ENCODE data around the gene HSPA12A. TPM values are rescaled to one million over a fixed set of nuclear protein-coding genes. Genes with fewer than 3 reads are reported as not detected.

The HSPA12A gene
- total RNA-seq (2016; rRNA removed; fragmentation: Illumina TruSeq; extraction: Trizol), result 12.9 and 13.6 TPM in 2 replicates
- total RNA-seq (2016; cell fraction: cytosol; rRNA removed; fragmentation: Illumina TruSeq; extraction: Trizol; ENCODE audit: low read depth), result 1.2 and 1.6 TPM in 2 replicates
- total RNA-seq (2016; cell fraction: insoluble cytoplasmic fraction; rRNA removed; fragmentation: Illumina TruSeq; extraction: Trizol), result 11.4 and 13.0 TPM in 2 replicates
- 6.0 and 6.8 TPM in 2 replicates for total RNA-seq (2016; cell fraction: membrane; rRNA removed; fragmentation: Illumina TruSeq; extraction: Trizol)
- 20.1 and 20.8 TPM in 2 replicates for total RNA-seq (2016; cell fraction: nucleus; rRNA removed; fragmentation: Illumina TruSeq; extraction: Trizol)
- polyA plus RNA-seq (2011; rRNA removed), result 6.2 and 6.4 TPM in 2 replicates
- 3.1 and 3.5 TPM in 2 replicates for polyA plus RNA-seq (2011; cell fraction: cytosol; rRNA removed)
- 17.5 and 19.4 TPM in 2 replicates for polyA plus RNA-seq (2011; cell fraction: nucleus; rRNA removed)
- polyA plus RNA-seq (2012), result 4.4 and 5.0 TPM in 2 replicates
- polyA plus RNA-seq (2016; cell fraction: cytosol; fragmentation: Illumina TruSeq; extraction: Trizol; ENCODE audit: low read depth), result 0.99 and 1.1 TPM in 2 replicates
- polyA plus RNA-seq (2016; cell fraction: insoluble cytoplasmic fraction; fragmentation: Illumina TruSeq; extraction: Trizol; ENCODE audit: low read depth), result 9.9 and 11.3 TPM in 2 replicates
- polyA plus RNA-seq (2016; cell fraction: membrane; fragmentation: Illumina TruSeq; extraction: Trizol; ENCODE audit: low read depth), result 2.7 and 2.9 TPM in 2 replicates
- 37.7 and 40.5 TPM in 2 replicates for polyA plus RNA-seq (2016; cell fraction: nucleus; fragmentation: Illumina TruSeq; extraction: Trizol; ENCODE audit: insufficient read depth, low read depth)
- polyA minus RNA-seq (2011; rRNA and poly(A)+ RNA removed; ENCODE audit: low replicate concordance), result 0.91 and 21.7 TPM in 2 replicates
- 4.5 and 5.4 TPM in 2 replicates for polyA minus RNA-seq (2011; cell fraction: cytosol; rRNA and poly(A)+ RNA removed)
- 15.3 and 19.7 TPM in 2 replicates for polyA minus RNA-seq (2011; cell fraction: nucleus; rRNA and poly(A)+ RNA removed)
- percentile 43 among the genes with signal in this experiment for Bru-seq, nascent RNA
- percentile 48 among the genes with signal in this experiment for BruChase-seq, experiment 1, labeled RNA remaining after a 6-hour chase
- BruChase-seq, experiment 2, labeled RNA remaining after a 2-hour chase, result percentile 50 among the genes with signal in this experiment
- long read RNA-seq, experiment 1, partial matches to known transcripts, result 1 of 3 reads
- long read RNA-seq, experiment 1, other reads (novel, unspliced or antisense), result 2 of 3 reads
- long read RNA-seq, experiment 2, full-length matches to known transcripts, result 1 of 22 reads
- long read RNA-seq, experiment 2, partial matches to known transcripts, result 2 of 22 reads
- long read RNA-seq, experiment 2, other reads (novel, unspliced or antisense), result 19 of 22 reads

- Histone ChIP-seq H3K36me3 (replicated peaks in 1 of 2; ENCODE audit: control insufficient read depth in 1 of 2, insufficient read depth in 2 of 2, low read length in 2 of 2) (no peaks in the 10 kb centered on the region), H3K4me3 (replicated peaks in 1 of 3; ENCODE audit: insufficient read depth in 1 of 3, low read depth in 2 of 3, low read length in 3 of 3) (peak within 1 kb of the TSS; percentile 71 to 80 (median 74)), H2AFZ (ENCODE audit: low read length) (no peak within 1 kb of the TSS), H4K20me1 (ENCODE audit: insufficient read depth, low read length) (0 out of 2 replicates have a peak, but pooled peaks cover 3% of the 10 kb centered on the region), H3K79me2 (ENCODE audit: insufficient read depth, low read length) (peaks cover 8% of the 10 kb centered on the region), H3K27ac (ENCODE audit: extremely low read length, insufficient read depth, low read length) (peak within 1 kb of the TSS; percentile 44), H3K4me1 (ENCODE audit: insufficient read depth, low read length) (peaks cover 49% of the 10 kb centered on the region), H3K4me2 (ENCODE audit: low read depth, low read length) (peak within 1 kb of the TSS; percentile 89), H3K9me3 (ENCODE audit: low read length) (no peaks in the 10 kb centered on the region), H3K9ac (ENCODE audit: insufficient read depth, low read depth, low read length) (peak within 1 kb of the TSS; percentile 70), H3K27me3 (ENCODE audit: control insufficient read depth in 1 of 2, insufficient read depth in 2 of 2, low read length in 2 of 2) (peaks cover 0 to 23% of the 10 kb centered on the region in 2 experiments; a peak in 3 of 5 replicates)
- ATAC-seq (peak; percentile 89), FAIRE-seq (no peak), DNase-seq (ENCODE audit: low spot score) (no peak)
- 0% methylated on average over 8 of the region's 114 CpGs for WGBS (ENCODE audit: low lambda C conversion rate)
- POLR2A ChIA-PET, result interaction anchor here (0.5 to 1.1 kb wide), 3 partner anchors 21 to 51 kb away, joined by 3 read pairs; no protein-coding TSS in a partner anchor
- intact Hi-C loops (cut with micrococcal nuclease; ENCODE audit: unreplicated experiment) (loop anchor here (5.0 kb wide), 2 partner anchors 45 to 50 kb away; no protein-coding TSS in a partner anchor), in situ Hi-C loops (cut with HindIII; ENCODE audit: extremely low pct_ligation_motif_present, low pct_unique_long_range_greater_than_20kb) (no loop called here)
- CTCF ChIA-PET (ENCODE audit: low intra/inter-chr PET ratio, low total read pairs), result no interaction called here
- TSS peak; percentile 85 for BruUV-seq (replicated peaks)
- peak; percentile 39; the same call in 1 of the 2 replicates for TF ChIP-seq SIN3A (IDR thresholded peaks at IDR 0.05; ENCODE audit: borderline replicate concordance, low read depth, low read length)
- TF ChIP-seq PAXIP1 (CRISPR knock-in tag; conservative IDR thresholded peaks at IDR 0.05), result peak; percentile 11; the same call in 1 of the 2 replicates
- no peak for TF ChIP-seq RFXANK (CRISPR knock-in tag; IDR thresholded peaks at IDR 0.05)
- peak; percentile 8; the same call in 1 of the 2 replicates for TF ChIP-seq UBTF (CRISPR knock-in tag; IDR thresholded peaks at IDR 0.05)
- TF ChIP-seq HDAC1 (CRISPR knock-in tag; IDR thresholded peaks at IDR 0.05), result no peak
- peak; percentile 88 for TF ChIP-seq ZNF800 (CRISPR knock-in tag; IDR thresholded peaks at IDR 0.05)
- TF ChIP-seq NR2F2 (IDR thresholded peaks at IDR 0.05; ENCODE audit: borderline replicate concordance, low read depth), result no peak
- TF ChIP-seq ZNF761 (CRISPR knock-in tag; conservative IDR thresholded peaks at IDR 0.05), result 0 out of 2 replicates have a peak, but pooled peaks have one; percentile 17
Measured at GRCh38 chr10:116742367-116743265, at the start of gene HSPA12A. Gene HSPA12A, minus strand, starts transcription at chr10:116742566. Its CDS starts 97 bp downstream, at chr10:116742469.
